Neuronal stem cell (in vitro differentiated cells): ENCODE data around the gene PGBD1.

Experiments
- DNase-seq: peaks from one replicate; pipeline ENCODE4 v3.0.0-alpha.2; 2013; ENCODE audit warnings: low spot score
- H2AFZ ChIP-seq: one replicate; pipeline ENCODE4 v1.6.1; 2013; ENCODE audit warnings: mild to moderate bottlenecking, low read length, inconsistent platforms
- H2AK5ac ChIP-seq: 2 replicates; pipeline ENCODE4 v1.6.1; 2013; ENCODE audit warnings: low read depth, mild to moderate bottlenecking, inconsistent platforms, low read length, moderate library complexity, mixed read lengths
- H2BK120ac ChIP-seq: 2 replicates; pipeline ENCODE4 v1.6.1; 2013; ENCODE audit warnings: low read depth, mild to moderate bottlenecking, inconsistent platforms, low read length, moderate library complexity, mixed read lengths
- H2BK12ac ChIP-seq: one replicate; pipeline ENCODE4 v1.6.1; 2013; ENCODE audit warnings: low read length, inconsistent platforms
- H2BK15ac ChIP-seq: 2 replicates; pipeline ENCODE4 v1.6.1; 2013; ENCODE audit warnings: mild to moderate bottlenecking, low read length, inconsistent platforms, mixed read lengths
- H2BK5ac ChIP-seq: one replicate; pipeline ENCODE4 v1.6.1; 2013; ENCODE audit warnings: inconsistent platforms, mild to moderate bottlenecking, low read length, moderate library complexity
- H3K14ac ChIP-seq: one replicate; pipeline ENCODE4 v1.6.1; 2013; ENCODE audit warnings: low read length, inconsistent platforms
- H3K18ac ChIP-seq: 2 replicates; pipeline ENCODE4 v1.6.1; 2013; ENCODE audit warnings: low read length, inconsistent platforms
- H3K23ac ChIP-seq: 2 replicates; pipeline ENCODE4 v1.6.1; 2013; ENCODE audit warnings: low read depth, mild to moderate bottlenecking, mixed read lengths, low read length, inconsistent platforms; ENCODE audit not compliant: poor library complexity
- H3K27ac ChIP-seq: replicated peaks from 3 replicates; pipeline ENCODE4 v1.5.1; 2013; ENCODE audit warnings: low read length, inconsistent platforms
- H3K27me3 ChIP-seq, 3 experiments: 2 replicates each; pipeline ENCODE4 v1.6.1; 2013; ENCODE audit warnings: low read length in 3 of 3, mild to moderate bottlenecking in 2 of 3, inconsistent platforms in 1 of 3, low read depth in 1 of 3, mixed read lengths in 1 of 3, moderate library complexity in 1 of 3; ENCODE audit not compliant: control insufficient read depth in 3 of 3, insufficient read depth in 3 of 3
- H3K36me3 ChIP-seq, 2 donors: replicated peaks in 1 of 2; 2 replicates each; pipeline ENCODE4 v1.6.1; 2013; ENCODE audit warnings: low read length in 2 of 2; ENCODE audit not compliant: control insufficient read depth in 2 of 2, insufficient read depth in 2 of 2
- H3K4ac ChIP-seq: 2 replicates; pipeline ENCODE4 v1.6.1; 2013; ENCODE audit warnings: inconsistent platforms, mild to moderate bottlenecking, low read length, moderate library complexity
- H3K4me1 ChIP-seq, 2 donors: 1 replicate in 1 of 2; 2 replicates in 1 of 2; pipeline ENCODE4 v1.6.1; 2013; ENCODE audit warnings: low read length in 2 of 2, low read depth in 1 of 2; ENCODE audit not compliant: control insufficient read depth in 2 of 2, insufficient read depth in 1 of 2
- H3K4me2 ChIP-seq: one replicate; pipeline ENCODE4 v1.6.1; 2013; ENCODE audit warnings: mild to moderate bottlenecking, low read length, inconsistent platforms; ENCODE audit not compliant: insufficient read depth, poor library complexity, severe bottlenecking
- H3K4me3 ChIP-seq, 2 donors: 2 replicates each; pipeline ENCODE4 v1.5.1; 2013; ENCODE audit warnings: low read length in 2 of 2, mild to moderate bottlenecking in 2 of 2, inconsistent platforms in 1 of 2, moderate library complexity in 1 of 2
- H3K79me1 ChIP-seq: one replicate; pipeline ENCODE4 v1.6.1; 2013; ENCODE audit warnings: low read depth, mild to moderate bottlenecking, inconsistent platforms, low read length, moderate library complexity
- H3K9ac ChIP-seq: one replicate; pipeline ENCODE4 v1.6.1; 2013; ENCODE audit warnings: mild to moderate bottlenecking, low read depth, low read length, inconsistent platforms; ENCODE audit not compliant: poor library complexity
- H3K9me3 ChIP-seq, 2 donors: replicated peaks in 1 of 2; 2 replicates each; pipeline versions ENCODE3 to v1.6.1; 2013; ENCODE audit warnings: low read length in 2 of 2, mild to moderate bottlenecking in 2 of 2, inconsistent platforms in 1 of 2, low read depth in 1 of 2, mixed read lengths in 1 of 2, moderate library complexity in 1 of 2; ENCODE audit not compliant: control insufficient read depth in 2 of 2, insufficient read depth in 1 of 2
- H4K8ac ChIP-seq: one replicate; pipeline ENCODE4 v1.6.1; 2013; ENCODE audit warnings: low read depth, mild to moderate bottlenecking, inconsistent platforms, low read length, moderate library complexity
- H4K91ac ChIP-seq: one replicate; pipeline ENCODE4 v1.6.1; 2013; ENCODE audit warnings: low read length, low read depth, mild to moderate bottlenecking, inconsistent platforms; ENCODE audit not compliant: poor library complexity
- WGBS, 2 donors: extraction: QIAGEN DNeasy Blood & Tissue Kit; methylation state at CpG; one replicate each; pipeline ENCODE4 v1.1.7; 2013; ENCODE audit warnings: missing lambda C conversion rate in 2 of 2, mixed read lengths in 1 of 2; ENCODE audit not compliant: insufficient read length in 2 of 2, insufficient replicate concordance in 1 of 2; ENCODE audit errors: extremely low coverage in 2 of 2; 5-methylcytosine and 5-hydroxymethylcytosine counted together

The PGBD1 gene

DNA sequence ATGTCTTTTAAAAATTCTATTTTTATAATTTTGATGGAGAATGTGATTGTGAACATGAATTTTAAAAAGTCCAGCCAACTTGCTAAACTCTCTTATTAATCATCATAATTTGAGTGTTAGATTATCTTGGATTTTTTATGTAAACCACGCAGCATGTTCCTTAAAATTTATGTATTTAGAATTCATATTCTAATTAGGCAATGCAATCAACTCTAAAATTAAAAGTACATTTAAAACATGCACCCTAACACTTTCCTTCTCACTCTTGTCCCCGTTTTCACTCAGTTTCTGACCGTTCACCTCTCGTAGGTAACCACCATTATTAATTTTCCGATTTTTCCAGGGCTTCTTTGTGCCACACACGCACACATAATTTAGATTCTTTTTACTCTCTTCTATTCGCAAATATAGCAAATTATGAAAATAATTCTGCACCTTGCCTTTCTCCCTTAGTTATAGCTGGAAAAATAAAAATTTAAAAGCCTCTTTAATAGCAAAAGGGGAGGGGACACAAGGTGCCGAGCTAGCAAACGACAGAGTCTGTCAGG lies 68.0 kb downstream of the PGBD1 start:
- H2BK5ac ChIP-seq, result no peak overlapping the region
- H3K27ac ChIP-seq, result no peak overlapping the region
- H4K8ac ChIP-seq, result no peak overlapping the region
- no peak overlapping the region for H4K91ac ChIP-seq
- H3K4ac ChIP-seq, result no peak overlapping the region
- no peak overlapping the region for H3K18ac ChIP-seq
- H3K4me3 ChIP-seq, result peak overlapping the region; percentile 97 to 98
- peak overlapping the region; percentile 88 for H2AFZ ChIP-seq
- no peak overlapping the region for H3K23ac ChIP-seq
- H2BK12ac ChIP-seq, result no peak overlapping the region
- no CpG with 5 or more reads among the region's 9 CpGs for WGBS, 2 donors
- peaks cover 1% of the 10 kb centered on the region for H3K79me1 ChIP-seq
- peaks cover 0 to 11% of the 10 kb centered on the region in 2 donors for H3K36me3 ChIP-seq
- H3K9ac ChIP-seq, result no peak overlapping the region
- no peak for DNase-seq
- H3K14ac ChIP-seq, result no peak overlapping the region
- no peak overlapping the region for H2AK5ac ChIP-seq
- H2BK15ac ChIP-seq, result no peak overlapping the region
- no peaks in the 10 kb centered on the region for H3K4me1 ChIP-seq
- H3K9me3 ChIP-seq, result peaks cover 4 to 11% of the 10 kb centered on the region in 2 donors
- H2BK120ac ChIP-seq, result no peak overlapping the region
- H3K4me2 ChIP-seq, result peak overlapping the region; percentile 54
- H3K27me3 ChIP-seq, result peaks cover 0 to 17% (median 0%) of the 10 kb centered on the region in 3 experiments

GRCh38 chr6:28349892-28350737 lies 68.7 kb downstream of the PGBD1 start, which contains the start of gene ZKSCAN3:
TSS of gene ZKSCAN3 (plus strand) at chr6:28349947. CDS start at chr6:28359587, 9,640 bp downstream.
- no peaks in the 10 kb centered on the region for H3K4me1 ChIP-seq
- peak within 1 kb of the TSS; percentile 95 for H3K23ac ChIP-seq
- H3K4me3 ChIP-seq, result peak within 1 kb of the TSS; percentile 97 to 98
- H2BK15ac ChIP-seq, result no peak within 1 kb of the TSS
- peak; percentile 63 for DNase-seq
- no peak within 1 kb of the TSS for H2BK120ac ChIP-seq
- peak within 1 kb of the TSS; percentile 75 for H2AK5ac ChIP-seq
- H3K4ac ChIP-seq, result peak within 1 kb of the TSS; percentile 23
- peak within 1 kb of the TSS; percentile 78 for H3K27ac ChIP-seq
- H2BK12ac ChIP-seq, result no peak within 1 kb of the TSS
- H2BK5ac ChIP-seq, result no peak within 1 kb of the TSS
- H4K91ac ChIP-seq, result peak within 1 kb of the TSS; percentile 72
- peaks cover 0 to 12% of the 10 kb centered on the region in 2 donors for H3K36me3 ChIP-seq
- H4K8ac ChIP-seq, result peak within 1 kb of the TSS; percentile 96
- H2AFZ ChIP-seq, result peak within 1 kb of the TSS; percentile 88
- peak within 1 kb of the TSS; percentile 90 for H3K18ac ChIP-seq
- H3K79me1 ChIP-seq, result peaks cover 1% of the 10 kb centered on the region
- H3K4me2 ChIP-seq, result peak within 1 kb of the TSS; percentile 54
- no CpG with 5 or more reads among the region's 30 CpGs for WGBS, 2 donors
- H3K9me3 ChIP-seq, result peaks cover 4 to 12% of the 10 kb centered on the region in 2 donors
- peaks cover 0 to 16% (median 0%) of the 10 kb centered on the region in 3 experiments for H3K27me3 ChIP-seq
- peak within 1 kb of the TSS; percentile 98 for H3K14ac ChIP-seq
- peak within 1 kb of the TSS; percentile 90 for H3K9ac ChIP-seq

DNA sequence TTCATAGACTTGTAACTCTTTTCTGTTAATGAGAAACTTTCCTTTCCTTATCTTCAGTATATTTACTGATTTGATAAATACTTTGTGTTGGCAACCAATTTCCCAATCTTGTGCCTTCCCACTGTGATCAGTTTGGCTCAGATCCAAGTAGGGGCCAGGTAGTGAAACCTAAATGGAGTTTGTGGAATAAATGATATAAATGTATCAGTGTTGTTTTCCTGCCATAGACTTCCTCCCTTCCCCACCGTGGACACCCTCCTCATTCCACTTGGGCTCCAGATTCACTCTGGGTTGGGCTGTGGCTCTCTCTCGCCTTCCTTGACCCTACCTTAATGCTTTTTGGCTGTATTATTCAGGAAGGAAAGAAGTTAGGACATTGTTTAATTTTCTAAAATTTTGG lies 69.7 kb downstream of the PGBD1 start:
- Histone ChIP-seq H2AFZ (no peak overlapping the region), H3K4me3 (peak overlapping the region in 1 of 2 donors; percentile 97), H3K27me3 (peaks cover 0 to 9% (median 0%) of the 10 kb centered on the region in 3 experiments), H3K4me2 (no peak overlapping the region), H3K23ac (no peak overlapping the region), H2BK12ac (no peak overlapping the region), H3K14ac (no peak overlapping the region), H3K4me1 (peaks cover 0 to 1% of the 10 kb centered on the region in 2 donors), H3K36me3 (peaks cover 0 to 12% of the 10 kb centered on the region in 2 donors), H3K9me3 (peaks cover 4 to 12% of the 10 kb centered on the region in 2 donors), H2BK5ac (no peak overlapping the region), H2BK120ac (no peak overlapping the region), H2BK15ac (no peak overlapping the region), H4K91ac (no peak overlapping the region), H3K18ac (no peak overlapping the region), H3K9ac (no peak overlapping the region), H3K27ac (no peak overlapping the region), H3K79me1 (peaks cover 1% of the 10 kb centered on the region), H4K8ac (no peak overlapping the region), H2AK5ac (no peak overlapping the region), H3K4ac (no peak overlapping the region)
- WGBS, 2 donors, result no CpG with 5 or more reads among the region's 2 CpGs
- no peak for DNase-seq

- peaks cover 0 to 14% of the 10 kb centered on the region in 2 donors for H3K36me3 ChIP-seq
- H3K4me2 ChIP-seq, result no peak overlapping the region
- H3K23ac ChIP-seq, result no peak overlapping the region
- H3K9ac ChIP-seq, result no peak overlapping the region
- H2AK5ac ChIP-seq, result no peak overlapping the region
- no peak overlapping the region for H4K91ac ChIP-seq
- no peak overlapping the region for H3K14ac ChIP-seq
- no peak overlapping the region for H3K4ac ChIP-seq
- 88% methylated on average over 1 of the region's 2 CpGs; no CpG with 5 or more reads in 1 of the 2 donors for WGBS, 2 donors
- no peak overlapping the region for H2BK120ac ChIP-seq
- H3K18ac ChIP-seq, result no peak overlapping the region
- no peak for DNase-seq
- peaks cover 1% of the 10 kb centered on the region for H3K79me1 ChIP-seq
- peaks cover 0 to 1% of the 10 kb centered on the region in 2 donors for H3K4me1 ChIP-seq
- H3K27ac ChIP-seq, result no peak overlapping the region
- no peak overlapping the region for H2BK5ac ChIP-seq
- no peak overlapping the region for H4K8ac ChIP-seq
- no peak overlapping the region for H2BK12ac ChIP-seq
- peaks cover 4 to 13% of the 10 kb centered on the region in 2 donors for H3K9me3 ChIP-seq
- peaks cover 0 to 8% (median 0%) of the 10 kb centered on the region in 3 experiments for H3K27me3 ChIP-seq
- H2AFZ ChIP-seq, result no peak overlapping the region
- H2BK15ac ChIP-seq, result no peak overlapping the region
- H3K4me3 ChIP-seq, result no peak overlapping the region
Observed at GRCh38 chr6:28351493-28351925, 70.1 kb downstream of the PGBD1 start.
